NCI-H146 treated with DMSO at 0.1 percent for 48 hours (cell line): ENCODE data around the gene NEURL2.
"Not testable (repeated sequence)": the region's sequence is repeated elsewhere in the genome, so short reads cannot be mapped to it uniquely, and the experiment has no call there.

Source experiments
- DNase-seq: peaks from one replicate; lab custom pipeline; 2025; ENCODE audit not compliant: unreplicated experiment; lab: John Stamatoyannopoulos, UW

NEURL2 gene, protein sequence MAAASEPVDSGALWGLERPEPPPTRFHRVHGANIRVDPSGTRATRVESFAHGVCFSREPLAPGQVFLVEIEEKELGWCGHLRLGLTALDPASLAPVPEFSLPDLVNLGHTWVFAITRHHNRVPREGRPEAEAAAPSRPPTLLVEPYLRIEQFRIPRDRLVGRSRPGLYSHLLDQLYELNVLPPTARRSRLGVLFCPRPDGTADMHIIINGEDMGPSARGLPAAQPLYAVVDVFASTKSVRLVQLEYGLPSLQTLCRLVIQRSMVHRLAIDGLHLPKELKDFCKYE

DNA sequence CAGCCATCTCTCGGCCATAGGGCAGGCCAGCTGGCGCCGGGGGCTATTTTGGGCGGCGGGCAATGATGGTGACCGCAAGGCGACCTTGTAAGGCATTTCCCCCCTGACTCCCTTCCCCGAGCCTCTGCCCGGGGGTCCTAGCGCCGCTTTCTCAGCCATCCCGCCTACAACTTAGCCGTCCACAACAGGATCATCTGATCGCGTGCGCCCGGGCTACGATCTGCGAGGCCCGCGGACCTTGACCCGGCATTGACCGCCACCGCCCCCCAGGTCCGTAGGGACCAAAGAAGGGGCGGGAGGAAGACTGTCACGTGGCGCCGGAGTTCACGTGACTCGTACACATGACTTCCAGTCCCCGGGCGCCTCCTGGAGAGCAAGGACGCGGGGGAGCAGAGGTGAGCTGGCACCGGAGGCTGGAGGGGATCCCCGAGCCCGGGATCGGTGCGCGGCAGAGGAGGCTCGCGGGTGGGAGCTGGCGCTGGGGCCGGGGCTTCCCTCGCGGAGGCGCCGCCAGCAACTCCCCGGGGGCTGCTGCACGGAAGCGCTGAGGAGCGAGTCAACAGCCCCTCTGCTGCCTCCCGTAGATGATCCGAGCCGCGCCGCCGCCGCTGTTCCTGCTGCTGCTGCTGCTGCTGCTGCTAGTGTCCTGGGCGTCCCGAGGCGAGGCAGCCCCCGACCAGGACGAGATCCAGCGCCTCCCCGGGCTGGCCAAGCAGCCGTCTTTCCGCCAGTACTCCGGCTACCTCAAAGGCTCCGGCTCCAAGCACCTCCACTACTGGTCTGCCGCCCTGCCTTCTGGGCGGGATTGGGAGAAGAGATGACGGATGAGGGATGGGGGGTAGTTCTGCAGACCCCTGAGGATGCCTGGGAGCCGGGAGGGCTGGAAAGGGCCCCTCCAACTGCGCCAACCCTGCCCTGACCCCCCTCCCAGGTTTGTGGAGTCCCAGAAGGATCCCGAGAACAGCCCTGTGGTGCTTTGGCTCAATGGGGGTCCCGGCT is at the start of gene NEURL2, which contains the start of gene CTSA:
NEURL2 (minus strand) TSS at position 224 of the 999 bp plus-strand sequence; CDS start at position 7, 217 bp downstream.
CTSA (plus strand) TSS at position 351 of the 999 bp plus-strand sequence; CDS start at position 585, 234 bp downstream.
- DNase-seq: peak; percentile 87

DNA sequence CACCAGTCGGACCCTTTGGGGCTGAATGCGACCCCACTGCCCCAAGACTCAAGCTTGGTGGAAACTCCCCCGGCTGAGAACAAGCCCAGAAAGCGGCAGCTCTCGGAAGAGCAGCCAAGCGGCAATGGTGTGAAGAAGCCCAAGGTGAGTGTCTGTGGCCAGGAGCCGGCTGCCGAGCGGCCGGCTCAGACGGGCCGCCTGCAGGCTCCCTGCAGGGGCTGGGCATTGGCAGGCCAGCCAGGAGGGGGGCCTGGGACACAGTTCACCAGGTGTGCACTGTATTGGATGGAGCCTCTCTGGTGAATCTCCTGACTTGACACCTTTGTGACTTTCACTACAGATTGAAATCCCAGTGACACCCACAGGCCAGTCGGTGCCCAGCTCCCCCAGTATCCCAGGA is 49.5 kb upstream of the NEURL2 start:
- no peak for DNase-seq

DNA sequence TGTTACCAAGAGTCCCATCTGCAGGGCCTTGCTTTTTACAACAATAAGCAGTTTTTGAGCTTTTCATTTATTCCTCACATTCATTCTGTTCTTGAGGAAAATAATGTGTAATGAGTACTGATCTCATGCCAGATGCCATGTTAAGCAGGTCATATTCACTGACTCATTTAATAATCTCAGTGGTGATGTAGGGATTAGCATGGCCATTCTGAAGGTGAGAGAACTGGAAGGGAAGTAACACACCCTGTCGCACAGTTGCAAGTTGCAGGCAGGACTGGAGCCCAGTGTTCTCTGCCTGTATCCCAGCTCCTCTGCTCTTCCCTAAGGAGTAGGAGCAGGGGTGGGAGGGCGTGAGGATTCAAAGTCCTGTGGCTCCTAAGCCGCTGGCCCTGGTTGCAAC is 49.0 kb upstream of the NEURL2 start:
- DNase-seq: no peak

DNA sequence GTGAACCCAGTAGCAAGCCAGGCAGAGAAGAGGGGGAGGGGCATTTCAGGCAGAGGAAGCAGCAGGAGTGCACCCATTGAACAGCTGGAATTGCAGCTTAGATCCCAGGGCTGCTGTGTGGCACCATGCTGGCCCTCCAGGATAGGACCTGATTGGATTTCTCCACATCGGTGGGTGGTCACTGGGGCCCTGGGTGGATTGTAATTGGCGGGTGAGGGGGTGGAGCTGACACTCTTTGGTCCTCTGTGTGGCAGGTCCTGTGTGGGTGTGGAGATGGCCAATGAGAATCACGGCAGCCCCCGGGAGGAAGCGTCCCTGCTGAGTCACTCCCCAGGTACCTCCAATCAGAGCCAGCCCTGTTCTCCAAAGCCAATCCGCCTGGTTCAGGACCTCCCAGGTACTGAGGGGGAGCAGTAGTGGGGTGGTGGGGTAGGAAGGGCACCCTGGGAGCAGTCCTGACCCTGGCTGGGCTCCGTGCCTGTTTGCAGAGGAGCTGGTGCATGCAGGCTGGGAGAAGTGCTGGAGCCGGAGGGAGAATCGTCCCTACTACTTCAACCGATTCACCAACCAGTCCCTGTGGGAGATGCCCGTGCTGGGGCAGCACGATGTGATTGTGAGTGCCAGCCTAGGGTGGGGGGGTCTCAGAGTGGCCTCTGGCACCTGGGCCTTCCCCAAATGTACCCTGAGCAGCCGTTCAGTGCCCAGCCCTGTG is 47.9 kb upstream of the NEURL2 start:
- DNase-seq: no peak

DNA sequence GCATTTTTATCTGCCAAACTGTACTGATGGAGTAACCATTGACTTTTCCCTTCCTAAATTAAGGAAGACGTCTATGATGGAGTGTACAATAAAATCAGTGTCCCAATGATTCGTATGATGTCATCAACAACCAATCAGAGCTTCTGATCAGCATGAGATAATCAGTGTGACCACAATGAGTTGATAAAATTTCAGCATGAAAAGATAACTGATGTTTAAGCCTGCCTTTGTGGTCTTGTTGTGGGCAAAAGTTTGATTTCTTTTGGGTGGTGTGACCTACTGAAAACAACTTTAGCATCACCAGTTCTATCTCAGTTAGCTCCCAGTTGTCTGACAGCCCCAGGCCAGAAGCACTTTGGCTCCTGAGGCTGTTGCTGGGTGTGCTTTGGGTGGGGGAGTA is 46.8 kb upstream of the NEURL2 start:
- no peak for DNase-seq

DNA sequence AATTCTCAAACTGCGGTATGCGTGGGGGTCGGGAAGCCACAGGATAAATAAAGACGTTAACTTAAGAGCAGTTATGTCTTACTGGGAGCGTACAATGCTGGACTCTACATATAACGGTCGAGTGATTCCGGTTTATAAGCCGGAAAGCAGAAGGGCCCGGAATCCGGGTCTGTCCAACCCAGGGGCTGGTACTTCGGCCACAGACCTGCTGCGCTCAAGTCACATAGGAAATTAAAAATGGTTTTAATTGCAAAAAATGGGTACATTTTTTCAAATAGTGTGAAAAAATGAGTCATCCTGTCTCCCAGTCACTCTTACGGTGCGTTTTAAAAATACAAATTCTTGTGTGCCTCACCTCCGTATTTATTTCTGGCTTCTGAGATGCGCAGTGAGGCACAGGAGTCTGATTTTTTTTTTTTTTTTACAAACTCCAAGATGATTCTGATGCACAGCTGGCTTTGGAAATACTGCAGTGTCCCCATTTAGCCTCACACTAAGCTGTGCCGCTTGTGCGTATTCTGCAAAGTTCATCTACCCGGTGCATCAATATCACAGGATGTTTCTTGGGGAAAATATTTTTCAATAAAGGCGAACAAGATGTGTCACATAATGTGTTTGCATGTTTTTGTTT is 44.5 kb upstream of the NEURL2 start:
- no peak for DNase-seq

DNA sequence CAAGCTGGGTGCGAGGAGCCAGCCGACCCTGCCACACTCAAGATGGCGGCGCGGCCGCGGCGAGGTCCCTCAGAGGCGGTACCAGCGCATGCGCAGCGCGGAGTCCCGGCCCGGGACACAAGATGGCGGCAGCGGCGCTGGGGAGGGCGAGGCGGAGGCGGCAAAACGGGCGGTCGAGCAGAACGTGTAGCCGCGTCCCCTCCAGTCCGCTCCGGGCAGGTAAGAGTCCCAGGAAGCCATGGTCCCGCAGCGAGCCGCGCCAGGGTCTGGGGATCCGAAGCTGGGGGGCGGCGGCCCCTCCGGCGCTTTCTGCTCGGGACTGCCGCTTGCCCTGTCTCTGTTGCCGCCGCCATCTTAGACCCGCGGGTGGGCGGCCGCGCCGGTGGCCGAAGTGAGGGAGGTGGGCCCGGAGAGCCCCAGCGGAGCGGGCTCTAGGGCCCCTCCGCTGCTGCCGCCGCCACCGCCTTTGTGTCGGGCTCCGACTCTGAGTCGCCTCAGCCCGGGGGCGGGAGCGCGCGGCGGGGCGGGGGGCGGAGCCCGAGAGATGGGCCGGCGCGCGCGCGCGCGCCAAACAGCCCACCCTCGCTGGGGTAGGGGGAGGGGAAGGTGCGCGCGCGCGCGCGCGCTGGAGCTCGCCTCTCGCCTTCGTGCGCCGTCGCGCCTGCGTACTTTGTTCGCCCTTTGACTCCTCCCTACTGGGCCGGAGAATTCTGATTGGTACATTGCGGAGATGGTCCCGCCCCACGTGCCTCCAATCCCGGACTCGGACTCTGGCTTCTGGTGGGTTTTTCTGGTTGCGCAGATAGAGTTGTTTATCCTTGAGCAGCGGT is 43.8 kb upstream of the NEURL2 start, which contains the start of gene PCIF1:
PCIF1 (plus strand) TSS at position 98 of the 830 bp plus-strand sequence. CDS start 4,317 bp downstream, outside the sequence.
- peak; percentile 93 for DNase-seq

DNA sequence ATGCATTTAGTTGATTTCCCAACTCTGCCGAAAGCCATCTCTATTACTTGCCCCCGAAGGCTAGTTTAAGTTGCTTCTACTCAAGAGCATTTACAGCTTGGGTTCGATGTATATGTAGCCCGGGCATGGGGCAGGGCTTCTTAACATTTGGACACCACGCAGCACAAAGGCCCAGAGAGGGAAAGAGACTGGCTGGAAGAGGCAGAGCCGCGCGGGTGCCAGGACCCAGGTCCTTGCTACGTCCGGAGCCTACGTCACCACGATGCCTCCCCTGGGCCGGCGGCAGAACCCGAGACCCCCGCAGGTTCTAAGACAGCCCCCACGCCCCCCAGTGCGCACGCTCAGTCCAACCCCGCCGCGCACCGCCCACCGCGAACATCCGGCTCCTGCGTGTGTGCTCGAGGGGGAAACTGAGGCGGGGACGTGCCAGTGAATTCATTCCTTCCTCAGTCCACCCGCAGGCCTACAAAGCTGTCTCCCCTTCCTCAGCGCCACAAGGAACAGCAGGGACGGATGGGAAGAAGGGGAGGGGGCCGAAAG is 43.1 kb upstream of the NEURL2 start:
- DNase-seq: peak; percentile 74

DNA sequence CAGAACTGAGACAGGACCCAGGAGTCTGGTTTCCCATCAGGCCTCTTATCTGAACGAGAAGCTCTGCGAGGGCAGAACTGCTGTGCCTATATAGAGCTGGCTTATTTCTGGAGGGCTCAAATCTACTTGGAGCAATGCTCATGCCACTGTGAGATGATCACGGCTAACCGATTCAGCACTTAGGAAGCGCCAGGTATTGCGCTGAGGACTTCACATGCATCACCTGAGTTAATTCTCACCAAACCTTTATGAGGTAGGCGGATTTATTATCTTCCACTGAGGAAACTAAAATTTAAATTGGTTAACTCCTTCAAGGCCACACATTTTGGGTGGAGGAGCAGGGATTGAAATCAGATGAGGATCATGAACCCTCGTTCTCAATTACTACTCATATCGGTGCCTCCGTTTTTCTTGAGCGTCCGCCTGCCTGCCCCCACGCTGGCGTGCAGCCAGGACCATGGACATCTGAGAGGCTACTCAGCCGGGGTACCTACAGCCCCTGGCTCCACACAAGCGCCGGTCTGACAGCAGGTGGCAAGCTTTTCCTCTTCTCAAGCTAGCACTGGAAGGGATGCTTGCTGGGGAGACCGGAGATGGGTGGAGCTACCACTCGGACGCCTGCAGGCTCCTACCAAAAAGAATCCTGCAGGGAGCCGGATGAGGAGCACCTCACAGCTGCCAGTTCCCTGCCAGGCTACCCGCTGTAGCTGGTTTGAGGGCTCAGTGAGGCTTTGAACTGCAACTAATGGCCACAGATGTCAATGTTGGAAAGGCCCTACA is 42.4 kb upstream of the NEURL2 start:
- peak; percentile 98 for DNase-seq

DNA sequence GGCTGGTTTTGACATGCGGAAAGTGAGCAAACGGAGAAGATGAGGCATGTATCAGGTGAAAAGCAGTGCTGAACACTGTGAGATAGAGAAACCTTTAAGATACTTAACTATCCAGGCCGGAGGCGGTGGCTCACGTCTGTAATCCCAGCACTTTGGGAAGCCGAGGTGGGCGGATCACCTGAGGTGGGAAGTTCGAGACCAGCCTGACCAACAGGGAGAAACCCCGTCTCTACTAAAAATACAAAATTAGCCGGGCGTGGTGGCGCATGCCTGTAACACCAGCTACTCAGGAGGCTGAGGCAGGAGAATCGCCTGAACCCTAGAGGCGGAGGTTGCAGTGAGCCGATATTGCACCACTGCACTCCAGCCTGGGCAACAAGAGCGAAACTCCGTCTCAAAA is 40.7 kb upstream of the NEURL2 start:
- DNase-seq: not testable (repeated sequence)

DNA sequence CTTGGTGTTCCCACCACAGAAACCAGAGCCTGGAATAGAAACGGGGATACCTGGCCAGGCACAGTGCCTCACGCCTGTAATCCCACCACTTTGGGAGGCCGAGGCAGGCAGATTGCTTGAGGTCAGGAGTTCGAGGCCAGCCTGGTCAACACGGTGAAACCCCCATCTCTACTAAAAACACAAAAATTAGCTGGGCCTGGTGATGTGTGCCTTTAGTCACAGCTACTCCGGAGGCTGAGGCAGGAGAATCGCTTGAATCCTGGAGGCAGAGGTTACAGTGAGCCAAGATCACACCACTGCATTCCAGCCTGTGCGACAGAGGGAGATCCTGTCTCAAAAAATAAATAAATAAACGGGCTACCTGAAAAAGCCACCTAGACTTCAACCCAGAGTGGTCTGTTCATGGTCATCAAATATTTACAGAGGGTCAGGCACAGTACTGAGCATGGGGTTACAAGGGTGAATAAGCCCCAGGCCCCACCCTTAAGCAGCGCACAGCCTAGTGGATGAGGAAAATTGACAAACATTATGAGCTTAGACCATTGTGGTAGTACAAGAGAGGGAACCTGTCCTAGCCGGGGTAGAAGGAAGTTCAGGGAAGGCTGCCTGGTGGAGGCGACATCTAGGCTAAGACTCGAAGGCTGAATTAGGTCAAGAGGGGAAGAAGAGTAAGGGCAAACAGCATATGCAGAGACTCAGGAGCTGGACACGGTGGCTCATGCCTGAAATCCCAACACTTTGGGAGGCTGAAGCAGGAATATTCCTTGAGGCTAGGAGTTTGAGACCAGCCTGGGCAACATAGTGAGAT is 36.3 kb upstream of the NEURL2 start:
- DNase-seq: no peak

DNA sequence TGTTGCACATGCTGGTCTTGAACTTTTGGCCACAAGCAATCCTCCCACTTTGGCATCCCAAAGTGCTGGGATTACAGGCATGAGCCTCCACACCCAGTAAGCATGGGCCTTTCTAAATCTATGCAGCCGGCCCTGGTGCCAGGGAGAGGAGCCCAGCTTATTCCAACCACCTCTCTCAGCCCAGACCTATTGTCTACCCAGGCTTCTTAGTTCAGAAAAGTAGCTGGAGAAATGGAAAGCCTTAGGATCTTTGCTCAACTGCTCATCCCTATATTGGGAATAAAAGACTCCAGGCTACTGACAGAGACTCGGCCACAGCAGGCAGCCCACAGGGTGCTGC is 35.7 kb upstream of the NEURL2 start:
- no peak for DNase-seq

DNA sequence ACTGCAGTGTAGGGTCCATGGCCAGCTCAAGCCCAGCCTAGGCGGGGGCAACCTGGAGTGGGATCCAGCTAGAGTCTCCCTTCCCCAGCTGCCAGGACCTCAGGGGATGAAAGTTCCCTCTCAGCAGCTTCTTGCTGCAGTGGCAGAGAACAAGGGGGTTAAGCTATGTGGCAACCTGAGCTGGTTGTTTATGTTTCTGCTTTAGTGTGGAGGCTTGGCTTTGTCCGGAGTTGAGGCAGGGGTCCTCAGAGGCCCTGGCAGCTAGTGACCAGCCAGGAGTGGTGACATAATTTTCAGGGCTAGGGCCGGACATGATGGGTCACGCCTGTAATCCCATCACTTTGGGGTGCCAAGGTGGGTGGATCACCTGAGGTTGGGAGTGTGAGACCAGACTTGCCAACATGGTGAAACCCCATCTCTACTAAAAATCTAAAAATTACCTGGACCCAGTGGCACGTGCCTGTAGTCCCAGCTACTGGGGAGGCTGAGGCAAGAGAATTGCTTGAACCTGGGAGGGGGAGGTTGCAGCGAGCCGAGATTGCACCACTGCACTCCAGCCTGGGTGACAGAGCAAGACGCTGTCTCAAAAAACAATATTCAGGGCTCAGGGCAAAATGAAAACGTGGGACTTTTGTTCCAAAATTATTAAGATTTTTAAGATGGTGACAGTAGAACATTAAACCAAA is 35.0 kb upstream of the NEURL2 start:
- no peak for DNase-seq

DNA sequence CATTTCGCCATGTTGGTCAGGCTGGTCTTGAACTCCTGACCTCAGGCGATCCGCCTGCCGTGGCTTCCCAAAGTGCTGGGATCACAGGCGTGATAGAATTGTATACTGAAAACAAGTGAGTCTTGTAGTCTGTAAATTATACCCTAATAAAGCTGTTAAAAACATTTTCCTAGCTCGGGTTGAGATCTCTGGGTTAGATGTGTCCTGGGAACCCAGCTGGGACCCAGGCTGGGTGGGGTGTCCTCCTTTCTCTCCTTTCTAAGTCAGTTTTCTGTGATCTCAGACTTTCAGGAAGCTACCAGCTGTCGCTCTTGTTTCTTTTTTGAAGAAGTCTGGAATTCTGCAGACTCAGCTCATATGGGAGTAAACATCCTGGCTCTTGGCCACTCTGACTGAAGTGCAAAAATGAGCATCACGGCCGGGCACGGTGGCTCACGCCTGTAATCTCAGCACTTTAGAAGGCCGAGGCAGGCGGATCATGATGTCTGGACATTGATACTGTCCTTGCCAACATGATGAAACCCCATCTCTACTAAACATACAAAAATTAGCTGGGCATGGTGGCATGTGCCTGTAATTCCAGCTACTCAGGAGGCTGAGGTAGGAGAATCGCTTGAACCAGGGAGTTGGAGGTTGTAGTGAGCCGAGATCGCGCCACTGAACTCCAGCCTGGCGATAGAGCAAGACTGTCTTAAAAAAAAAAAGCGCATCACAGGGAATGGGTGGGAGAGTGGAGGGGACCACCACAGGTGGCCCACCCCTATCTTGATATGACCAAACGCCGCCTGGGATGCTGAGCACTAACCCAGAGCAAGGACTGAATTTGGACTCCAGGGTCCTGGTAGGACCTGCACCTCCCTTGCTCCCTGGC is 33.6 kb upstream of the NEURL2 start:
- DNase-seq: no peak

DNA sequence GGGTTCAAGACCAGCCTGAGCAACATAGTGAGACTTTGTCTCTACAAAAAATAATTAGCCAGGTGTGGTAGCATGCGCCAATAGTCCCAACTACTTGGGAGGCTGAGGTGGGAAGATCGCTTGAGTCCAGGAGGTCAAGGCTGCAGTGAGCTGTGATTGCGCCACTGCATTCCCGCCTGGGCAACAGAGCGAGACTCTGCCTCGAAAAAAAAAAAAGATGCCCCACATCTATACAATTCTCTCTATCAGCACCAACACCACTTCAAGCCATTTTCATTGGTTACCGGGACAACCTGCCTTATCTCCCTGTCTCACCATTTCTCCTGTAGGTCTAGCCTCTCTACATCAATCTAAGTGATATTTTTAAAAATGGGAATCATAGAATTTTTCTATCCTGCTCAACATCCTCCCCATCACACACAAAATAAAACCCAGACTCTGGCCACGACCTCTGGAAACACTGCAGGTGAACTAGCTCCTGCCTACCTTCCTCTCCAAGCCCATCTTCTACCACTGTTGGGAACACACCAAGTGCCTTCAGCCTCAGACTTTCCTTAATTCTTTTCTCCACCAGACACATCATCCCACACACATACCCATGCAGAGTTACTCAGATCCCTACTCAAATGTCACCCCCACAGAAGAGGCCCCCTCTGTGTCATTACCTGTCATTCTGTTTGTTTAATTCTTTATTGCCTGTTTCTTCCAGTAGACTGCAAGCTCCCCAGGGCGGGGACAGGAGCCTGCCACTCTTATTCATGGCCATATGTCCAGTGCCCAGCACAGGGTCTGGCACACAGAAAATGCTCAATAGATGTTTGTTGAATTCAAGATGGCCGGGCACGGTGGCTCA is 30.6 kb upstream of the NEURL2 start:
- no peak for DNase-seq
